ENCODE data around the gene CLSTN1.

The CLSTN1 gene

DNA sequence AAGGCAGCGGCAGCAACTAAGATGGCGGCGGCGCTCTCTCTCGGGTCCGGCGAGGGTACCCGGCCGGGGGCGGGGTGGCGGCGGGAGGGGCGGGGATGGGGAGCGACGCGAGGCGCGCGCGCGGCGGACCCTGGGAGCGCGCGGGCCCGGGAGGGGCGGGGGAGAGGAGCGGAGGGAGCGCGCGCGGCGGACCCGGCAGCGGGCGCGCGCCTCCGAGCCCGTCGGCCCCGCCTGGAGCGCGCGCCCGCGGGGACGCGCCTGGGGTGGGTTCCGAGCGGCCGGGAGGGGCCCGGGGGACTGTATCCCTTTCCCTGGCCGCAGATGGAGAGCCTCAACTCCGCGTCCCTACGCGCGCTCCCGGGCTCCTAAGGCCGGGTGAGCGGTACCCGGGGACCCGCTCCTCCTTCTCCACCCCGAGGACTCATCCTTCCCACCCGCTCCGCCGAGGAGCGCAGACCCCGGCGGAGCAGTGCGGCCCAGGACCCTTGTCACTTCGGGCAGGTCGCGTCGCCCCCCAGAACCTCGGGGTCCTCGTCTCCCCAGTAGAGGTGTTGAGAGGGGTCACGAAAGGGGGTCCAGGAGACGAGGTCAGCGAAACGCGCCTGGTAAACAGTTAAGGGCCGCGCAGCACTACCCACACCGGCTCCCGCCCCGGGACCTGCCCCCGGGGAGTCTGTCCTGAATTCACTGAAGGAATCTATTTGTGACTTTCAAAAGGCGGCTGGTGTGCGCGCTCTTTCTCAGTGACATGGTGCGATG is at the start of gene CLSTN1:
Gene CLSTN1, minus strand, starts transcription at position 23 of the 759 bp plus-strand sequence. CDS start 232 bp downstream, outside the sequence.
- DNase-seq (ENCODE audit: low read depth in 2 of 2): peak; percentile 77 to 83

DNA sequence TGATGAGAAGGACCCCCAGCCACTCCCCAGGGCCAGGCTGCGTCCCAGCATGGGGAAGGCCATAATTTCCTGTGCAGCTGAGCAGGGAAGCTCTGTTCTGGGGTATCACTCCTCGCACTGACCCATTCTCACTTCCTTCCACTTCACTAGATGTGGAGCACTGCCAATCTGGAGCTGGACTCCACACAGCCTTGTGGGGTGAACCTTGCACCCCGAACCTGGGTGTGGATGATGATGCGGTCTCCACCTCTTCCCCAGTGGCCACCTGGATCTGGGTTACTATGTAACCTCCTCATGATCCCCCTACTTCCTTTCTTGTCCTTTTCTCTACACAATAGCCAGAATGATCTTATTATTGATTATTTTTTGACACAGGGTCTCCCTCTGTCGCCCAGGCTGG is 49.6 kb upstream of the CLSTN1 start:
- no peak for DNase-seq (ENCODE audit: low read depth in 2 of 2)

DNA sequence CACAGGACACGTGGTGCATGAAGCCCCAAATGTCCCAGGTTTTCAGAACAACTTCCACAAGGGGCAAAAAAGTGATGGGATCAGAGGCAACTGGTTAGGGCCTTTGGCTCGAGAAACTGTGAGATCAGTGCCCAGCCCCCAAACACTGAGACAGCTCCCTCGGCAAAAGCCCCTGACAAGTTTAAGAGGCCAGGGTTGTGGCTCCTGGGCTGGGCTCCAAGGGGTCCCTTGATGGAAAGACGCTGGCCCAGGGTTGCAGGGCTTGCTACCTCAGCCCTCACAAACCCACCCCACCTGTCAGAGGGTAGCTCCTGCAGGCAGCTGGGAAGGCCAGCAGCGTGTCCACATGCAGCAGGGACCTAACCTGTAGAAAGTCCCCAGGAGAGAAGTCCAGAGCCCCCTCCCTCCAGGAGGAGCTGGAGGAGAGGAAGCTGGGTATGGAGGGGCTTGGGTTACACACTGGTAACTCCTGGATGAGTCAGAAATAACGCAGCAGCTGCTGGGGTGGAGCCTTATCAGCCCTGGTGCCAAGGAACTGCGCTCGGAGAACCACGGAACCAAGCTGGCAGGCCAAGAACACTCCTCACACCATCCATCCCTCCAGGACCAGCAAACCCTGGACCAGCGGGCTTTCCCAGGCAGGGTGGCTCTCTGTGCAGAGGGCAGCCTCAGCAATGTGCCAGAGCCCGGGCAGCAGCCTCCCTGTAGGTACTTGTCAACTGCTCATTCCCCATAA is 48.8 kb upstream of the CLSTN1 start:
- no peak for DNase-seq (ENCODE audit: low read depth in 2 of 2)

DNA sequence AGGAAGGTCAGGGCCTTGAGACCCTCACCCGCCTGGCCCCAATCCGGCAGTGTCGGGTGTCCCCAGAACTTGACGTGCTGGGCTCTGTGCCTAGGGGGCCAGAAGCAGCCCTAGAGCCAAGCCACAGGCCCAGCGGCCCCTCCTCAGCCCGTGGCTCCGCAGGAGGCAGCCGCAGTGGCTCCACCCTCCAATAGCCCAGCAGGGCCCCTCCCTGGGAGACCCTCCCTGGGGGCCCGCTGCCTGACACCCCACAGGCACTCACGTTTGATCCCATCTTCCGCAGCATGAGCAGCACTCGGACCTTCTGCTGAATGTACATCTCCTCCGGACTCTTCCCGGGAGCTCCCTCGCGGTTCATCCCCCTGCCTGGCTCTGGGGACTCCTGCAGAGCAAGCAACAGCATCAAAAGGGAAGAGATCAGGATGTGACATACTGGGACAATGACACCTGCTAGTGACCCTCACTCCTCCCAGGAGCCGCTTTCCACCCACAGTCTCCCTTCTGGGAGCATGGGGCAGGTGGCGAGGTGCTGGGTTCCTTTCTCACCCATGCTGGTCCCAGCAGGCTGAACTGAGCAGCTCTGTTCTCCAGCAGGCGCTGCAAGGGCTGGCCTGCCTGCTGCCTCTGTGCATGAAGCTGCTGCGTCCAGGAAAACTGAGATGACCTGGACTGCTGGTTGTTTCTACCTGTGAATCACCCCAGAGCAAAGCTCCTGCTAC is 48.1 kb upstream of the CLSTN1 start:
- no peak for DNase-seq (ENCODE audit: low read depth in 2 of 2)

DNA sequence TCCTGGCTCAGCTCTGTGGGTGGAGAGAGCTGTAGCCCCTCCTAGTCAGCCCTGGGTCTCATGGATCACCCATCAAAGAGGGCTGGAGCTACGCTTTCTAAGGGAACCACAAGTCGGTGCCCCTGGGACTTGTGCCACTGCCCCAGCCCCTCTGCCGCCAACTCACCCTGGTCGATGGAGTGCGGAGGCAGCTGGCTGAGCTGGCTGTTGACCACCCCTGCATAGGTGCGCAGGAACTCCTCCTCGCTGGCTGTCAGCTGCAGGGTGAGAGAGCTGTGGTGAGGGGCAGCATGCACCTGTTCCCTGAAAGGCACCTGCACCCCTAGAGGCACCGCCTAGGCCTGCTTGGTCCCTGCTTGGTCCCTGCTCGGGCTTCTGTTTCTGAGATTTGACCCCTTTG is 47.3 kb upstream of the CLSTN1 start:
- DNase-seq (ENCODE audit: low read depth in 2 of 2): no peak

DNA sequence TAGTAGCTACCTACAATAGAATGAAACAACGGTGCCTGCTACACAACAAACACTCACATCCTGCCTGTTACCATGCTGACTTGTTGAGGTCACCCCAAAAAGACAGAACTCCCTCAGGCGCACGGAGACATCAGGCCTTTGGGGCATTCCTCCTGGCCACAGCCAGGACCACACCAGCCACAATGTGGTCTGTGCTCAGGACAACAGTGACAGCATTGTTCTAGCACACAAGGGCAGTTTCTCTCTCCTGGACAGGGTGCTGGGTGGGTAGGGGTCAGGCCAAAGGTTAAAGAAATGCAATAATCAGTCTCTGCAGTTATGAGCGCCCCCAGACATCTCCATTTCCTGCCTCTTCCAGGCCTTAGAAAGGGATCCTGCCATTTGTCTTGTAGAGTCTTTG is 46.8 kb upstream of the CLSTN1 start:
- no peak for DNase-seq (ENCODE audit: low read depth in 2 of 2)

DNA sequence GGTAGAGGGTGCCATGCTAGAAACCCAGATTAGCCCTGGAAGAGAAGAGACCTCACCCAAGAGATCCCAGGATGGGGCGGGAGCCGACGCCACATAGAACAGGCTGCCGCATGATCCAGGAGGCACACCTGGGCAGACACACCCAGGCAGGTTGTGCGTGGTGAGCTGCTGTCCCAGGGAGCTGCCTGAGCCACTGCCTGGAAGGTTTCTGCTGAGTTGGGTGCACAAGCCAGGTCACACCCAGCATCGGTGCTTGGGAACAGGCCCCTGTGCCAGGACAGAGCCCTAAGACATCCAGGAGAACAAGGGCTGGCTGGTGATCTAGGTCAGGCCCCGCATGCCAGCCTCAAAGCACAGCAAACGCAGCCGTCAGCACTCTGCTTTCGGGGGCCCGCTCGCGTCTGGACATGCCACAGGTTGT is 46.1 kb upstream of the CLSTN1 start:
- no peak for DNase-seq (ENCODE audit: low read depth in 2 of 2)

DNA sequence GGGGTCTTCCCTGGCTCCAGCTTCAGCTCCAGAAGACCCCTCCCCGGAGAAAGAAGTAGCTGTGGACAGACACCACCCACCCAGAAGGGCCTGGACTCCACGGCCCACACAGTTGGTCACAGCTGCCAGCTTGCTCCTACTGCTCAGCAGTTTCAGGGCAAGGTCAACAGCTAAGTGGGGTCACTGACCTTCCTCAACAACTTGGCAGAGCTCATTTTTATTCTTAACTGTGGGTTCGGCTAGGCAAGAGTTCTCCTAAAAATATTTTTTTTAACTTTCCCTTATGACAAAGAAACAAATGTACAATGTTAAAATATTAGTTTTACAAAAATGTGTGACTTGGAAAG is 44.5 kb upstream of the CLSTN1 start:
- DNase-seq (ENCODE audit: low read depth in 2 of 2): no peak

DNA sequence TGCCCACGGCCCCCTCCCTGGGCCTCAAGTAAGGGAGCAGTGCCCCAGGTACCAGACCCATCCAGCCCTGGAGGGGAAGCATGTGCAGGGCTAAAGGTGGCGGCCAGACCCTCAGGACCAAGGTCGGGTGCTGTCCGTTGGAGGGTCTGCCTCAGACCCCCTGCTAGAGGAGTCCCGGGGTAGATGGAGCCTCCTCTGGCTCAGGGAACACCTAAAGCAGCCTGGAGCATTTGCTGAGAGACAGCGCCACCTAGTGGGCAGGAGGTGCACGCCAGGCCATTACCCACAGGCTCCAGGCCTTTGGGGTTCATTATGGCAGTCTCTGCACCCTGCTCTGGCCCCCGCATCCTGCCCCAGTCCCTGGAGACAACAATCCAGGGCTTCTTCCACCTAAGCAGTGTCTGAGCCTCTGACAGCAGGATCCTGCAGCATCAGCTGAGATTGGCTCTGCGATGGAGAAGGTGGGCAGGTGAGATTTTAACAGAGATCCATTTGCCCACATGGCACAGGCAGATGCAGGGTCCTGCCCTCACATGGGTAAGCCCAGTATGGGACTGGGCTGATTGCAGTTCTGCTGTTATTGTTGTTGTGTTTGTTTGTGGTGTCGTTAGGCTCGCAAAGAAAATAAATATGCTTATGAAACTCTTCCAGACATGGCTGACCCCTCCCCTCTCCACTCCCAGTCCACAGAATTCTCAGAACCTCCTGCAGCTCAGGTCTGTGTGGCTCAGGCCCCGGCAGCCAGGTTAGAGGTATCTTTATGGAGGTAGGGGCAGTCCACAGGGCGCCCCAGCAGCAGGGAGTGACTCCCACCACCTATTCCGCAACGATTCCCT is 43.9 kb upstream of the CLSTN1 start:
- DNase-seq (ENCODE audit: low read depth in 2 of 2): peak; percentile 55 to 71

DNA sequence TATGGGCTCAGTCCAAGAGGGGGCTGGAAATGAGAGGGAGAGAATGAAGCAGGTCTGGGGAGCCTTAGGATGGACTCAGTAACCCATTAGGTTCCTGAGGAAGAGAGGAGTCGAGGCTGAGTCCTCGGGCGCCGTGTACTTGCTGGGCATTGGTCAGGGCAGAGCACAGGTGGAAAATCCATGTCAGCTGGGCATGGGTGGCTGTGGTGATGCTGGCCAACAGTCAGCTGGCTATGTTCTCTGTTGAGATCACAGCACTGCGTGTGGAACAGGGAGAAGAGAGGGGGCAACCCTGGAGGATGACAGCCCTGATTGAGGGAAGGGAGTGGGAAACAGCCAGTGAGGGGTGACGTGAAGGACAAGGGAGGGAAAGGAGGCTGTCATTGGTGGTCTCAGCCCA is 43.1 kb upstream of the CLSTN1 start:
- no peak for DNase-seq (ENCODE audit: low read depth in 2 of 2)

DNA sequence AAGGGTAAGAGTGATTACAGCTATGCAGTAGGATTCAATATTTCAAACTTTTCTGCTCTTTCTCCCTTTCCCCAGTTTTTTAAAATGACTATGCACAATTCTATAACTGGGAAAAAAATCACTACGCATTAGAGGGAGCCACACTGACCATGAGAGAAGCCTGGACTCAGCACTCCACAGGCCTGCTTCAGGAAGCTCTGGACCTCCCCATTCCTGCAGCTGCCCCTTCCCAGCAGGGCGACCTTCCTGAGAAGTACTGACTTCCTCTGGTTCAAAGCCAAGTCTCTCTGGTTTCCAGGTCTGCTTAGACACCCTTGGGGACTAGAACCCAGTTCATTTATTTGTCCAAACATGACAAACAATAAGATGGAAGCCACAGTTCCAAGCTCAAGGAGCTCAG is 42.0 kb upstream of the CLSTN1 start:
- DNase-seq (ENCODE audit: low read depth in 2 of 2): no peak

DNA sequence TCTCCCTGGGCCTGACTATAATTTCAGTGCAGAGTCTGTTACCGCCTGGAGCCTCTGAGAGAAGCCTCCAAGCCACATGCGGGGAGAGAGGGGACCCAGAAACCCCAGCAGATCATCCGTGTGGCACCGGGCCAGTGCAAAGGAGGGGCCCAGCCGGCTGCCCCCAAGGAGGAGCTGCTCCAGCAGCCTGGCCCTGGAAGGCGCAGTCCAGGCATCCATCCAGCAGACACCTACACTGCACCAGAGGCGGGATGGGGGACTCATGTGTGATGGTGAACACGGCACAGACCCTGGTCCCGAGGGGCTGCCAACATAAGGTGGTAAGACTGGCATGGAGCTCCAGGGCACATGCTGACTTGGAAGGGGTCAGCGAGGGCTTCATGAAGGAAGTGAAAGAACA is 39.6 kb upstream of the CLSTN1 start:
- DNase-seq (ENCODE audit: low read depth in 2 of 2): no peak

DNA sequence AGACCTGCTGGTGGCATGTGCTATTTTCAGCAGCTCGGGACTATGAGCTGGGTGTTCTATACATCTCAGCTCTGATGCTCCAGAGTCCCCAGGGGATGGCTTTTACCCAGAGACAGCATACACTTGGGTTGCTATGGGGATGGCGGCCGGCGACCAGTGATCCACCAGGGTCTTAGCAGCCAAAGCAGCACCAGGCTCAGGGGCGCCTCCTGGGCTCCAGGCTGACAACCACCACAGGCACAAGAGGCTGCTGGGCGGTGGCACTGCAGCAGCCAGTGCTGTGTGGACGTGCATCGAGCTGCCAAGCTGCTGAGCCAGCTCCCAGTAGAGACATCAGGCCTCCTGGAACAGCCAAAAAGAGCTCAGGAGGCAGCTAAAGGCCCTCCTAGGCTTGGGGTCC is 37.6 kb upstream of the CLSTN1 start:
- no peak for DNase-seq (ENCODE audit: low read depth in 2 of 2)

DNA sequence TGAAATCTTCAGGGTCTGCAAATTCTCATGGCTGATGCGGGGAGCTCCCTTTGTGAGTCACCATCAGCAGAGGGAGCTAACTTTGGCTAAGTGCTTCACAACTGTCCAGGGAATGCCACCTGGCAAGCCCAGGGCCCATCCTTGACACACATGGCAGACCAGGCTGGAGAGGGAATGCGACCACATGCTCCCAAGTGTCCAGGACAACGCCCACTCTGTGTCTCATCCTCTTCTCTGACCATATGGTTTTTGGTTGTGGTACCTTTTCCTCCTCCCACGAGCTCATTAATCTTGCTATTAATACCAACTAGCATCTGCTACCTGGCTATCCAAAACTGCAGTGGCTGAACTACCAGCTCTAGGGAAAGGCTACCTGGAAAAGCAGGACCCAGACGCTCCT is 37.1 kb upstream of the CLSTN1 start:
- DNase-seq (ENCODE audit: low read depth in 2 of 2): no peak

DNA sequence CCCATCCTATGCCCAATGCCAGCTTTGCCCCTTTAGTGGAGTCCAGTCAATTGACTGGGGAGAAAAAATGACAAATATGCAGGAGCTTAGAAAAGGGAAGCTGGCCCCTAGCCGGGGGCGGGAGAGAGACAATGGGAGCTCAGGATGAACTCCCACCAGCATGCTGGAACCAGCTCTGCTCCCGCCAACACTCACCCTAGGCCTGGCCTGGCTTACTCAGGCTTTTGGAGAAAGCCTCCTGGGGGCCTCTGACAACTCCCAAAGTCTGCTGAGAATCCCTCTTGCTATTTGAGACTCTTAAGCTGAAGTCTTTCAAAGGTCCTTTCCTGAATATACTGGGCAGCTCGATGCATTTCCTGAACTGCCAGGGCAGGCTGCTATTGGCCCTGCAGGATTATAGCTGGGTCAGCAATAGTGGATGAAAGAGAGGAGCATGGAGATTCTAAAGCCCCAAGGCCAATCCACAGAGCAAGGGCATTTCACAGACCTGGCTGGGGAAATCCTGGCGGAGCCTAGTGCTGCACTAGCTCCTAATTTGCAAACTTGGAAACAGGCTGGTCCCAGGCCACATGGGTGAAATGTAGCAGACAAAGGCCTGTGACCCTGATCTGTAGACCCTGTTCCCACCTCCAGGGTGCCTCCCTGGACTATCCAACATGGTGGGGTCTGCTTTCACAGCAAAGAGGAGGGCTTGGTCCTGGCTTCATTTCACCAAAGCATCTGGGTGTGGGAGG is 35.7 kb upstream of the CLSTN1 start:
- no peak for DNase-seq (ENCODE audit: low read depth in 2 of 2)

DNA sequence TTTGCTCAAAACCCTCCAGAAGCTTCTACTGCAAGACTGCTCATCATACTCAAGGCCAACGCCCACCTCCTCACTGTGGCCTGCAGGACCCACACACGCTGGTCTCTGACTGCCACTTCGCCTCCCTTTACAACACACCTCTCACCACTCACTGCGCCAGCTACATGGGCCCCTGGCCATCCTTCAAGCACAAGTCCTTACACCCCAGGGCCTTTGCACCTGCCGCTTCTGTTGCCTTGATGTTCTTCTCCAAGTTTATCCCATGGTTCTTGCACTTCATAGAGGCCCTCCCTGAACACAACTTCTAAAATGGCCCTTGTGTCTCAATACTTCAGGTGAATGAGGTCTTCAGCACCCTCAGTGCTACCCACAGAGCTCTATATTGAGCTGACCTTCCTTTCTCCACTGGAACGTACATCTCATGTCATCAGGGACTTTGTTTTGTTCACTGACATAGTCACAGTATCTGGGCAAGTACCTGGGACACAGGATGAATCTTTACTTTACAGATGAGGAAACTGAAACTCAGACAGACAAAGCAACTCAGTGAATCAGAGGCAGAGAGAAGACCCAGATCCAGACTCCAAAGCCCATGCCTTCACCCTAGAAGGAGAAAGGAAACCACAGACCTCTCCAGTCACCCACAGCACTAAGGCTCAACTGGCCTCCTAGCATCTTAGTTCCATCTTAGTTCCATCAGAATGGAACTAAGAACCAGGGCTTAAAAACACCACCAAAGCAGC is 34.7 kb upstream of the CLSTN1 start:
- DNase-seq (ENCODE audit: low read depth in 2 of 2): no peak

DNA sequence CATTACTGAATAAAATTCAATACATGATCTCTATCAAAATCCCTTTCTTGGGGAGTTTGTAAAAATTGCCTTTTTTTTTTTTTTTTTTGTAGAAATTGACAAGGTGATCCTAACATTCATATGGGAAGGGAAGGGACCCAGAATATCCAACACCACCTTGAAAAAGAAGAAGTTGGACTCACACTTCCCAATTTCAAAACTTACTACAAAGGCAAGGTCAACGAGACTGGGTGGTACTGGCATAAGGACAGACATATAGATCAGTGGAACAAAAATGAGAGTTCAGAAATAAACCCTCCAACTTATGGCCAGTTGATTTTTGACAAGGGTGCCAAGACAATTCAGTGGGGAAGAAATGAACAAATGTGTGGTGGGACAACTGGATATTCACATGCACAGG is 31.4 kb upstream of the CLSTN1 start:
- DNase-seq (ENCODE audit: low read depth in 2 of 2): no peak

DNA sequence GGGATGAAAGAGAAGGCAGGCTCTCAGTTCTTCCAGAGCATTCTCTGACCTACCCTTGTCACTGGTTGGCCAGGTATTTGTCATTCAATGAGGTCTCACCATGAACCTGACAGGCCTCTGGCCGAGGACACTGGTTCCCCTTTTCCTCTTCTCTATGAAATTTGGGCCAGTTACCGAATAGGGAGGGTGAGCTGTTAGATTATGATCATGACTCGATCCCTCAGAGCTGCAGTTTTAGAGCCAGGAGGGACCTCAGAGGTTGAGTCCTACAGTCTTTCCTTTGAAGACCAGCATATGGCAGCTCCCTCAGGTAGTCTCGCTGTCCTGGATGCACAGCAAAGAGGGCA is 29.5 kb upstream of the CLSTN1 start:
- DNase-seq (ENCODE audit: low read depth in 2 of 2): no peak

DNA sequence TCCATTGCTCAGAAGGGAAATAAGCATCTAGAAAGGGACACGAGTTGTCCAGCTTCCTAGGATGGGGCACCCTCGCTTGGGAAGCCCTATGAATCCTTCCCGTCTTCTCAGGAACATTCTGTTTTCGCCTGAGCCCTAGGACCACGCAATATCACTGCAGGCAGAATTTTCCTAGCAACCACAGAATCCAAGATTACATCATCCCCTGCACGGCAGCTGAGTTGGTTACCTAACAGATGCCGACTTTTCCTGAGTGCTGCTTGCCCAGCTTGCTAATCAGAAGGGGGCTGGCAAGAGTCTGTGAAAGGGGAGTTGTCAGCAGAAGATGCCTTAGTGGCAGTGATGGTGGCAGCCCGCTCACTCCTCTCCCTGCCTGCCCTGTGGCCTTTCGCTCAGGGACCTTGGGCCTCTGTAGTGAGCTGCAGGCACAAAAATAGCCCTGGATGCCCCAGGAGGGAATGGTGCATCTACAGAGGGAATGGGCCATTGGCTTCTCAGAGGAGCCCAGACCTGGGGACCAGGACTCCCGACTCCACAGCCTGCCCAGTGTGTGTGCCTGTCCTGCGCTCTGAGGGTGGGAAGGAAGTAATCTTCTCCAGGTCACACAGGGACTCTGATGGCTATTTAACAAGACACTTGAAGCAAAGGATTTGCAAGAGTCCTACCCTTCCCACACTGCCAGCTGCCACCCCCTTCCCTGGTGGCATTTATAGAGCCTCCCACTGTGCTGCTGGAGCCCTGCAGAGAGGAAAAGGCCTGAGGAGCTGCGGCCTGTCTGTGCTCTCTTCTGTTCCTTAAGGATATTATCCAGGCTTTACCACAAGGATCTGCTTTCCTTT is 28.9 kb upstream of the CLSTN1 start:
- no peak for DNase-seq (ENCODE audit: low read depth in 2 of 2)

DNA sequence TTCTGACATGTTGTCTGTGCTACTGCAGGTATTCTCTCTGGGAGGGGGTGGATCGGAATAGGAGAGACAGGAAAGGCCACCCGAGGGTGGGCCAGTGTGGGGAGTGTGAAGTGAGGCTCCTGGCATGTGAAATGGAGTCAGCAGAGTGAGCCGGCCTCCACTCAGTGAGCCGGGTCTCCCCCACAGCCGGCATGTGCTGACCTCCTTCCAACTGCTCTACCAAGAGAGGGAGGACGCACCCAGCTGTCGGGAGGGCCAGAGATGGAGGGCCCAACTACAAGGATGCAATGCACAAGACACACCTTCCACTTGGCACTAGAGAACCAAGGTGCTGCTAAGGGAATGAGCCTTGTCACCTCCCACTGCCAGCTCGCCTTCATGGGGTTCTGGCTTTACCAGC is 28.2 kb upstream of the CLSTN1 start:
- no peak for DNase-seq (ENCODE audit: low read depth in 2 of 2)
